DOHH2 (cell line): ENCODE measurements around the gene MRPL50.

Experiments used
- H3F3A ChIP-seq: fragments of 200-600 bp; sonication (generic), shearing (Covaris generic); 2 replicates; pipeline ENCODE4 v1.6.0; 2016; ENCODE audit warnings: antibody characterized with exemption, mild to moderate bottlenecking; ENCODE audit not compliant: control insufficient read depth, insufficient read depth
- H3K27ac ChIP-seq: fragments of 200-600 bp; sonication (generic); 2 replicates; pipeline ENCODE4 v1.5.1; 2014; ENCODE audit warnings: low read depth, mild to moderate bottlenecking, low read length, moderate library complexity
- H3K27me3 ChIP-seq: fragments of 200-600 bp; sonication (generic); 2 replicates; pipeline ENCODE4 v1.6.1; 2014; ENCODE audit warnings: mild to moderate bottlenecking, low read length, mixed read lengths; ENCODE audit not compliant: control insufficient read depth
- H3K36me3 ChIP-seq: fragments of 200-600 bp; sonication (generic); 2 replicates; pipeline ENCODE4 v1.6.1; 2014; ENCODE audit warnings: mild to moderate bottlenecking, low read length, moderate library complexity, mixed read lengths; ENCODE audit not compliant: control insufficient read depth
- H3K4me1 ChIP-seq: fragments of 200-600 bp; sonication (generic); 2 replicates; pipeline ENCODE4 v1.6.1; 2014; ENCODE audit warnings: mild to moderate bottlenecking, low read length, mixed read lengths; ENCODE audit not compliant: control insufficient read depth
- H3K4me2 ChIP-seq: fragments of 200-600 bp; sonication (generic); 2 replicates; pipeline ENCODE4 v1.6.0; 2014; ENCODE audit warnings: mild to moderate bottlenecking, low read length, moderate library complexity
- H3K4me3 ChIP-seq: fragments of 200-600 bp; sonication (generic); 2 replicates; pipeline ENCODE4 v1.5.1; 2014; ENCODE audit warnings: mild to moderate bottlenecking, low read length, mixed read lengths
- H3K79me2 ChIP-seq: fragments of 200-600 bp; sonication (generic); 2 replicates; pipeline ENCODE4 v1.6.1; 2014; ENCODE audit warnings: mild to moderate bottlenecking, low read length, mixed read lengths; ENCODE audit not compliant: control insufficient read depth
- H3K9me2 ChIP-seq: fragments of 200-600 bp; sonication (generic); replicated peaks from 2 replicates; pipeline ENCODE4 v1.6.1; 2014; ENCODE audit warnings: mild to moderate bottlenecking, low read length, mixed read lengths; ENCODE audit not compliant: control insufficient read depth
- H3K9me3 ChIP-seq: fragments of 200-600 bp; sonication (generic); 2 replicates; pipeline ENCODE4 v1.6.1; 2014; ENCODE audit warnings: antibody characterized with exemption, low read length, mixed read lengths; ENCODE audit not compliant: control insufficient read depth, insufficient read depth
- H4K20me1 ChIP-seq: fragments of 200-600 bp; sonication (generic); 2 replicates; pipeline ENCODE4 v1.6.0; 2014; ENCODE audit warnings: low read depth, mild to moderate bottlenecking, antibody characterized with exemption, low read length, moderate library complexity; ENCODE audit not compliant: control insufficient read depth, insufficient read depth
- CTCF ChIP-seq: fragments of 200-600 bp; sonication (generic); IDR thresholded peaks from one replicate; pipeline ENCODE4 v1.5.1; 2014; ENCODE audit warnings: antibody characterized with exemption, mild to moderate bottlenecking, low read depth, low read length; ENCODE audit not compliant: poor library complexity, severe bottlenecking
- EZH2phosphoT487 ChIP-seq: fragments of 200-600 bp; sonication (generic); IDR thresholded peaks from 2 replicates; pipeline ENCODE4 v1.6.1; 2017; ENCODE audit warnings: borderline replicate concordance, mild to moderate bottlenecking, antibody characterized with exemption, low read length, moderate library complexity, mixed read lengths

The MRPL50 gene

GRCh38 chr9:101435601-101436079 lies 37.2 kb upstream of the MRPL50 start, which contains the start of gene ALDOB:
Gene ALDOB (minus strand): TSS chr9:101435774. CDS start chr9:101430887, 4,887 bp downstream.
- no peak within 1 kb of the TSS for H3K4me2 ChIP-seq
- no peaks in the 10 kb centered on the region for H3K9me3 ChIP-seq
- no peak within 1 kb of the TSS for H3K27ac ChIP-seq
- H3K4me3 ChIP-seq = no peak within 1 kb of the TSS
- no peaks in the 10 kb centered on the region for H3K27me3 ChIP-seq
- TF ChIP-seq CTCF = no peak
- no peak for TF ChIP-seq EZH2phosphoT487
- H3K36me3 ChIP-seq = no peaks in the 10 kb centered on the region
- peaks cover 15% of the 10 kb centered on the region for H3K4me1 ChIP-seq
- no peaks in the 10 kb centered on the region for H3K79me2 ChIP-seq
- H4K20me1 ChIP-seq = no peaks in the 10 kb centered on the region
- no peaks in the 10 kb centered on the region; the same call in 1 of the 2 replicates for H3K9me2 ChIP-seq
- no peaks in the 10 kb centered on the region for H3F3A ChIP-seq

GRCh38 chr9:101434998-101435397 lies 36.6 kb upstream of the MRPL50 start:
- H3K4me1 ChIP-seq = peaks cover 9% of the 10 kb centered on the region
- TF ChIP-seq CTCF = no peak
- TF ChIP-seq EZH2phosphoT487 = no peak
- no peaks in the 10 kb centered on the region for H3K36me3 ChIP-seq
- H4K20me1 ChIP-seq = no peaks in the 10 kb centered on the region
- H3K9me2 ChIP-seq = no peaks in the 10 kb centered on the region; the same call in 1 of the 2 replicates
- no peaks in the 10 kb centered on the region for H3K9me3 ChIP-seq
- H3K27me3 ChIP-seq = no peaks in the 10 kb centered on the region
- H3K4me2 ChIP-seq = no peak overlapping the region
- no peak overlapping the region for H3K4me3 ChIP-seq
- no peak overlapping the region for H3K27ac ChIP-seq
- no peaks in the 10 kb centered on the region for H3K79me2 ChIP-seq
- H3F3A ChIP-seq = no peaks in the 10 kb centered on the region

GRCh38 chr9:101433229-101433628 lies 34.8 kb upstream of the MRPL50 start:
- H3K9me2 ChIP-seq = no peaks in the 10 kb centered on the region; the same call in 1 of the 2 replicates
- H3K36me3 ChIP-seq = no peaks in the 10 kb centered on the region
- no peaks in the 10 kb centered on the region for H3K27me3 ChIP-seq
- H3K4me2 ChIP-seq = no peak overlapping the region
- peaks cover 14% of the 10 kb centered on the region for H3K4me1 ChIP-seq
- no peaks in the 10 kb centered on the region for H4K20me1 ChIP-seq
- H3K9me3 ChIP-seq = no peaks in the 10 kb centered on the region
- TF ChIP-seq EZH2phosphoT487 = no peak
- TF ChIP-seq CTCF = no peak
- no peaks in the 10 kb centered on the region for H3F3A ChIP-seq
- H3K4me3 ChIP-seq = no peak overlapping the region
- H3K79me2 ChIP-seq = no peaks in the 10 kb centered on the region
- H3K27ac ChIP-seq = no peak overlapping the region
